ENCODE measurements around the gene DICER1.

DNA sequence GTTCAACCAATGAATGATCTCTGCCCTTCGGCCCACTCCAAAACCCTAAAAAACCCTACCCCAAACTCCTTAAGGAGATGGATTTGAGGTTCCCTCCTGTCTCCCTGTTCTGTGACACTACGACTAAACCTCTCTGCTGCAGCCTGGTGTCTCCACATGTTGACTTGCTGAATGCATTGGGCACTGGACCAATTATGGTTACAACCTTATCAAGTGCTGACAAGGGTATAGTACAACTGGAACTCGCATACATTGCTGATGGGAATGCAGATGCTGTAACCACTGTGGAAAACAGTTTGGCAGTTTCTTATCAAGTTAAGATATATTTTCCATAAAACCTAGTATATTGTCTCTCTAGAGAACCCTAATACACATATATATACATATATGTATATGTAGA lies 6.3 kb upstream of the DICER1 start:
- TF ChIP-seq, protein P1, sequence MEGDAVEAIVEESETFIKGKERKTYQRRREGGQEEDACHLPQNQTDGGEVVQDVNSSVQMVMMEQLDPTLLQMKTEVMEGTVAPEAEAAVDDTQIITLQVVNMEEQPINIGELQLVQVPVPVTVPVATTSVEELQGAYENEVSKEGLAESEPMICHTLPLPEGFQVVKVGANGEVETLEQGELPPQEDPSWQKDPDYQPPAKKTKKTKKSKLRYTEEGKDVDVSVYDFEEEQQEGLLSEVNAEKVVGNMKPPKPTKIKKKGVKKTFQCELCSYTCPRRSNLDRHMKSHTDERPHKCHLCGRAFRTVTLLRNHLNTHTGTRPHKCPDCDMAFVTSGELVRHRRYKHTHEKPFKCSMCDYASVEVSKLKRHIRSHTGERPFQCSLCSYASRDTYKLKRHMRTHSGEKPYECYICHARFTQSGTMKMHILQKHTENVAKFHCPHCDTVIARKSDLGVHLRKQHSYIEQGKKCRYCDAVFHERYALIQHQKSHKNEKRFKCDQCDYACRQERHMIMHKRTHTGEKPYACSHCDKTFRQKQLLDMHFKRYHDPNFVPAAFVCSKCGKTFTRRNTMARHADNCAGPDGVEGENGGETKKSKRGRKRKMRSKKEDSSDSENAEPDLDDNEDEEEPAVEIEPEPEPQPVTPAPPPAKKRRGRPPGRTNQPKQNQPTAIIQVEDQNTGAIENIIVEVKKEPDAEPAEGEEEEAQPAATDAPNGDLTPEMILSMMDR (IDR thresholded peaks at IDR 0.05) = no peak
- no peak for TF ChIP-seq POLR2A (IDR thresholded peaks at IDR 0.05; ENCODE audit: low read depth)

Data from esophagus muscularis mucosa (tissue), 3 donors.